CD14-positive monocyte (primary cell): ENCODE results near the gene SEMA5B. TPM values are rescaled to one million over a fixed set of nuclear protein-coding genes. Genes with fewer than 3 reads are reported as not detected.

Experiments used
- DNase-seq, 3 donors: peaks; one replicate each; pipeline ENCODE4 v3.0.0-alpha.2; 2011 to 2022
- H2AFZ ChIP-seq: 2 replicates; pipeline ENCODE4 v1.6.0; 2012; ENCODE audit warnings: mild to moderate bottlenecking, low read depth, low read length, inconsistent platforms; ENCODE audit not compliant: insufficient read depth, poor library complexity, severe bottlenecking
- H3K27ac ChIP-seq, 2 donors: 1 replicate in 1 of 2; 2 replicates in 1 of 2; pipeline ENCODE4 v1.5.1; 2012 to 2013; ENCODE audit warnings: low read length in 2 of 2, control low read depth in 1 of 2, inconsistent platforms in 1 of 2, low read depth in 1 of 2, mild to moderate bottlenecking in 1 of 2
- H3K27me3 ChIP-seq, 2 donors: one replicate each; pipeline versions ENCODE4 v1.6.0 to v1.6.1; 2011 to 2013; ENCODE audit warnings: low read length in 2 of 2; ENCODE audit not compliant: control insufficient read depth in 2 of 2, insufficient read depth in 2 of 2
- H3K36me3 ChIP-seq, 2 donors: replicated peaks in 1 of 2; 1 replicate in 1 of 2; 2 replicates in 1 of 2; pipeline versions ENCODE4 v1.5.1 to v1.6.1; 2012 to 2013; ENCODE audit warnings: low read length in 2 of 2, control low read depth in 1 of 2, inconsistent platforms in 1 of 2, mild to moderate bottlenecking in 1 of 2; ENCODE audit not compliant: insufficient read depth in 2 of 2, control insufficient read depth in 1 of 2
- H3K4me1 ChIP-seq, 2 donors: 1 replicate in 1 of 2; 2 replicates in 1 of 2; pipeline versions ENCODE4 v1.5.1 to v1.6.1; 2012 to 2013; ENCODE audit warnings: low read length in 2 of 2, control low read depth in 1 of 2, inconsistent platforms in 1 of 2, mild to moderate bottlenecking in 1 of 2, moderate library complexity in 1 of 2; ENCODE audit not compliant: insufficient read depth in 2 of 2, control insufficient read depth in 1 of 2
- H3K4me2 ChIP-seq: replicated peaks from 2 replicates; pipeline ENCODE3; 2012; ENCODE audit warnings: low read length, moderate library complexity, mild to moderate bottlenecking; ENCODE audit not compliant: poor library complexity, severe bottlenecking; ENCODE audit errors: extremely low read depth
- H3K4me3 ChIP-seq, 3 experiments: fragments of 200-600 bp in 1 of 3; sonication (generic) in 1 of 3; replicated peaks in 1 of 3; 1 replicate in 2 of 3; 2 replicates in 1 of 3; pipeline ENCODE4 v1.5.1; 2011 to 2013; ENCODE audit warnings: low read length in 3 of 3, mild to moderate bottlenecking in 3 of 3, control low read depth in 2 of 3, low read depth in 2 of 3, inconsistent platforms in 1 of 3, moderate library complexity in 1 of 3
- H3K79me2 ChIP-seq: 2 replicates; pipeline ENCODE4 v1.6.0; 2012; ENCODE audit warnings: mild to moderate bottlenecking, control low read depth, inconsistent platforms, low read length, moderate library complexity; ENCODE audit not compliant: insufficient read depth
- H3K9ac ChIP-seq: 2 replicates; pipeline ENCODE4 v1.6.0; 2017; ENCODE audit warnings: low read length, mild to moderate bottlenecking; ENCODE audit not compliant: insufficient read depth, poor library complexity, severe bottlenecking
- H3K9me3 ChIP-seq, 2 donors: replicated peaks in 1 of 2; 1 replicate in 1 of 2; 2 replicates in 1 of 2; pipeline versions ENCODE4 v1.5.1 to v1.6.1; 2012 to 2013; ENCODE audit warnings: low read length in 2 of 2, control low read depth in 1 of 2; ENCODE audit not compliant: control insufficient read depth in 1 of 2, insufficient read depth in 1 of 2
- H4K20me1 ChIP-seq: 2 replicates; pipeline ENCODE4 v1.6.0; 2012; ENCODE audit warnings: mild to moderate bottlenecking, low read length, control low read depth, moderate library complexity; ENCODE audit not compliant: insufficient read depth
- H3K27ac Mint-ChIP-seq, 7 donors: one replicate each; pipeline ENCODE4 v1.8.0; 2020; ENCODE audit warnings: mild to moderate bottlenecking in 7 of 7, mixed read lengths in 7 of 7, moderate library complexity in 6 of 7, inconsistent platforms in 2 of 7
- H3K27me3 Mint-ChIP-seq, 3 donors: one replicate each; pipeline ENCODE4 v1.8.0; 2021 to 2022; ENCODE audit warnings: low read depth in 3 of 3, mild to moderate bottlenecking in 3 of 3, mixed read lengths in 3 of 3, moderate library complexity in 3 of 3, inconsistent platforms in 1 of 3
- H3K36me3 Mint-ChIP-seq, 2 donors: one replicate each; pipeline ENCODE4 v1.8.0; 2020; ENCODE audit warnings: mixed read lengths in 2 of 2, inconsistent platforms in 1 of 2, mild to moderate bottlenecking in 1 of 2
- H3K4me1 Mint-ChIP-seq: one replicate; pipeline ENCODE4 v1.8.0; 2020; ENCODE audit warnings: mild to moderate bottlenecking, mixed read lengths
- H3K4me3 Mint-ChIP-seq, 2 donors: one replicate each; pipeline ENCODE4 v1.8.0; 2020; ENCODE audit warnings: mild to moderate bottlenecking in 2 of 2, mixed read lengths in 2 of 2, moderate library complexity in 1 of 2
- H3K9me3 Mint-ChIP-seq, 7 donors: one replicate each; pipeline ENCODE4 v1.8.0; 2020 to 2022; ENCODE audit warnings: mixed read lengths in 7 of 7, mild to moderate bottlenecking in 6 of 7, moderate library complexity in 6 of 7, inconsistent platforms in 2 of 7
- CTCF ChIP-seq: fragments of 200-600 bp; IDR thresholded peaks from one replicate; pipeline ENCODE4 v1.8.0; 2022; ENCODE audit warnings: antibody characterized with exemption, mild to moderate bottlenecking
- WGBS: methylation state at CpG from one replicate; pipeline ENCODE4 v1.1.5; 2013; ENCODE audit warnings: missing lambda C conversion rate; ENCODE audit not compliant: insufficient coverage; 5-methylcytosine and 5-hydroxymethylcytosine counted together
- intact Hi-C, 2 donors: fragments of 100-400 bp; cut with micrococcal nuclease; formaldehyde crosslinking; loops; one replicate each; pipeline versions ENCODE4 v1.15.0 to v1.15.1; 2023
- polyA plus RNA-seq, 3 donors: library from polyadenylated mRNA; depleted of rRNA in 1 of 3; unstranded in 2 of 3; stranded (reverse) in 1 of 3; fragments of 300-500 nt in 2 of 3; fragments of >200 nt in 1 of 3; fragmentation: Illumina TruSeq in 2 of 3; gene quantifications; 1 replicate in 2 of 3; 2 replicates in 1 of 3; pipeline ENCODE4 v1.2.3, GENCODE V29; 2012 to 2021

The SEMA5B gene
- polyA plus RNA-seq, 3 donors, result not detected

- DNase-seq, result peak in 1 of 3 donors; percentile 19
- no peak overlapping the region for H2AFZ ChIP-seq
Measured at GRCh38 chr3:122941228-122942206, 86.0 kb downstream of the SEMA5B start.

More at GRCh38 chr3:122941228-122942206, 86.0 kb downstream of the SEMA5B start:
- H3K4me3 ChIP-seq, result no peak overlapping the region
- H3K27me3 Mint-ChIP-seq, result peaks cover 3 to 5% (median 4%) of the 10 kb centered on the region in 3 donors
- H3K36me3 ChIP-seq, result no peaks in the 10 kb centered on the region
- H3K36me3 Mint-ChIP-seq, result no peaks in the 10 kb centered on the region
- no peak overlapping the region for H3K4me3 Mint-ChIP-seq
- intact Hi-C loops, result no loop called here
- no peak for TF ChIP-seq CTCF
- no peaks in the 10 kb centered on the region for H4K20me1 ChIP-seq
- H3K9me3 Mint-ChIP-seq, result peaks cover 0 to 3% (median 0%) of the 10 kb centered on the region in 7 donors
- 34% methylated on average over 3 of the region's 6 CpGs for WGBS
- H3K27me3 ChIP-seq, result no peaks in the 10 kb centered on the region
- H3K9ac ChIP-seq, result no peak overlapping the region
- peaks cover 22 to 28% of the 10 kb centered on the region in 2 donors for H3K4me1 ChIP-seq
- H3K79me2 ChIP-seq, result no peaks in the 10 kb centered on the region
- no peak overlapping the region for H3K27ac ChIP-seq
- peak overlapping the region in 3 of 7 donors; percentile 12 to 80 (median 21) for H3K27ac Mint-ChIP-seq
- H3K4me2 ChIP-seq, result no peak overlapping the region
- H3K4me1 Mint-ChIP-seq, result peaks cover 34% of the 10 kb centered on the region
- H3K9me3 ChIP-seq, result no peaks in the 10 kb centered on the region
